ENCODE results near the gene WNT3. TPM values are rescaled to one million over a fixed set of nuclear protein-coding genes. Genes with fewer than 3 reads are reported as not detected.

The WNT3 gene
- 1 to 10 TPM; 2.9 to 8.9 (median 6.7) TPM for polyA plus RNA-seq
- long read RNA-seq, donor 1 = 0 reads
- long read RNA-seq, donor 2 = 0 reads
- long read RNA-seq, donor 3 = 0 reads
- long read RNA-seq, donor 4 = 0 reads
- long read RNA-seq, donor 5 = 0 reads
- long read RNA-seq, donor 6 = 0 reads
- long read RNA-seq, donor 7, partial matches to known transcripts = 0 of 3 reads
- long read RNA-seq, donor 7, other reads (novel, unspliced or antisense) = 0 of 3 reads
- long read RNA-seq, donor 8 = 0 reads
- long read RNA-seq, donor 9 = 0 reads
- long read RNA-seq, donor 10 = 0 reads

- Histone ChIP-seq H3K36me3 (ENCODE audit: control insufficient read depth in 3 of 3, insufficient read depth in 2 of 3, low read depth in 1 of 3, low read length in 3 of 3) (no peaks in the 10 kb centered on the region), H3K27ac (ENCODE audit: low read depth in 1 of 3, low read length in 2 of 3) (no peak within 1 kb of the TSS), H3K27me3 (ENCODE audit: control insufficient read depth in 3 of 3, insufficient read depth in 3 of 3, low read length in 3 of 3) (peaks cover 11 to 95% (median 63%) of the 10 kb centered on the region in 3 donors), H3K4me3 (ENCODE audit: low read depth in 1 of 3, low read length in 3 of 3) (peak within 1 kb of the TSS in 2 of 3 donors; percentile 13 to 43), H3K9me3 (ENCODE audit: control insufficient read depth in 2 of 2, insufficient read depth in 1 of 2, low read depth in 1 of 2, low read length in 1 of 2) (peaks cover 0 to 4% of the 10 kb centered on the region in 2 donors), H3K4me1 (ENCODE audit: control insufficient read depth in 3 of 3, insufficient read depth in 2 of 3, low read depth in 1 of 3, low read length in 2 of 3) (peaks cover 0 to 26% (median 13%) of the 10 kb centered on the region in 3 donors)
- DNase-seq (peak in 1 of 2 donors; percentile 47), FAIRE-seq (no peak)
- WGBS, 3 donors = 1 to 4% (median 1%) methylated on average over 47 of the region's 47 CpGs
Measured at GRCh38 chr17:46818316-46818928, at the start of gene WNT3. WNT3 (minus strand) TSS chr17:46818692; CDS start chr17:46818597, 95 bp downstream.

GRCh38 chr17:46866747-46867146 lies 48.3 kb upstream of the WNT3 start:
- H3K36me3 ChIP-seq (ENCODE audit: control insufficient read depth in 3 of 3, insufficient read depth in 2 of 3, low read depth in 1 of 3, low read length in 3 of 3) = no peaks in the 10 kb centered on the region
- H3K9me3 ChIP-seq (ENCODE audit: control insufficient read depth in 2 of 2, insufficient read depth in 1 of 2, low read depth in 1 of 2, low read length in 1 of 2) = no peaks in the 10 kb centered on the region
- peaks cover 0 to 21% (median 3%) of the 10 kb centered on the region in 3 donors for H3K4me1 ChIP-seq (ENCODE audit: control insufficient read depth in 3 of 3, insufficient read depth in 2 of 3, low read depth in 1 of 3, low read length in 2 of 3)
- FAIRE-seq (no peak), DNase-seq (no peak)
- H3K27ac ChIP-seq (ENCODE audit: low read depth in 1 of 3, low read length in 2 of 3) = no peak overlapping the region
- H3K4me3 ChIP-seq (ENCODE audit: low read depth in 1 of 3, low read length in 3 of 3) = no peak overlapping the region
- peaks cover 0 to 3% (median 0%) of the 10 kb centered on the region in 3 donors for H3K27me3 ChIP-seq (ENCODE audit: control insufficient read depth in 3 of 3, insufficient read depth in 3 of 3, low read length in 3 of 3)

GRCh38 chr17:46866325-46866724 lies 47.8 kb upstream of the WNT3 start:
- Histone ChIP-seq H3K27ac (ENCODE audit: low read depth in 1 of 3, low read length in 2 of 3) (no peak overlapping the region), H3K4me1 (ENCODE audit: control insufficient read depth in 3 of 3, insufficient read depth in 2 of 3, low read depth in 1 of 3, low read length in 2 of 3) (peaks cover 0 to 17% (median 3%) of the 10 kb centered on the region in 3 donors), H3K27me3 (ENCODE audit: control insufficient read depth in 3 of 3, insufficient read depth in 3 of 3, low read length in 3 of 3) (peaks cover 0 to 3% (median 0%) of the 10 kb centered on the region in 3 donors), H3K4me3 (ENCODE audit: low read depth in 1 of 3, low read length in 3 of 3) (no peak overlapping the region), H3K36me3 (ENCODE audit: control insufficient read depth in 3 of 3, insufficient read depth in 2 of 3, low read depth in 1 of 3, low read length in 3 of 3) (no peaks in the 10 kb centered on the region), H3K9me3 (ENCODE audit: control insufficient read depth in 2 of 2, insufficient read depth in 1 of 2, low read depth in 1 of 2, low read length in 1 of 2) (no peaks in the 10 kb centered on the region)
- FAIRE-seq (no peak), DNase-seq (no peak)
- 42 to 74% (median 53%) methylated on average over 7 to 8 of the region's 8 CpGs for WGBS, 3 donors

- H3K27ac ChIP-seq (ENCODE audit: low read depth in 1 of 3, low read length in 2 of 3) = no peak overlapping the region
- peaks cover 0 to 3% (median 0%) of the 10 kb centered on the region in 3 donors for H3K27me3 ChIP-seq (ENCODE audit: control insufficient read depth in 3 of 3, insufficient read depth in 3 of 3, low read length in 3 of 3)
- FAIRE-seq = no peak
- no peaks in the 10 kb centered on the region for H3K9me3 ChIP-seq (ENCODE audit: control insufficient read depth in 2 of 2, insufficient read depth in 1 of 2, low read depth in 1 of 2, low read length in 1 of 2)
- no peak overlapping the region for H3K4me3 ChIP-seq (ENCODE audit: low read depth in 1 of 3, low read length in 3 of 3)
- WGBS, 3 donors = 37 to 84% (median 54%) methylated on average over 8 of the region's 8 CpGs
- no peak for DNase-seq
- H3K36me3 ChIP-seq (ENCODE audit: control insufficient read depth in 3 of 3, insufficient read depth in 2 of 3, low read depth in 1 of 3, low read length in 3 of 3) = no peaks in the 10 kb centered on the region
- peaks cover 0 to 7% (median 2%) of the 10 kb centered on the region in 3 donors for H3K4me1 ChIP-seq (ENCODE audit: control insufficient read depth in 3 of 3, insufficient read depth in 2 of 3, low read depth in 1 of 3, low read length in 2 of 3)
Measured at GRCh38 chr17:46865100-46865499, 46.6 kb upstream of the WNT3 start.

GRCh38 chr17:46863383-46864121 lies 45.1 kb upstream of the WNT3 start:
- Histone ChIP-seq H3K9me3 (ENCODE audit: control insufficient read depth in 2 of 2, insufficient read depth in 1 of 2, low read depth in 1 of 2, low read length in 1 of 2) (no peaks in the 10 kb centered on the region), H3K4me3 (ENCODE audit: low read depth in 1 of 3, low read length in 3 of 3) (no peak overlapping the region), H3K27me3 (ENCODE audit: control insufficient read depth in 3 of 3, insufficient read depth in 3 of 3, low read length in 3 of 3) (peaks cover 0 to 3% (median 0%) of the 10 kb centered on the region in 3 donors), H3K36me3 (ENCODE audit: control insufficient read depth in 3 of 3, insufficient read depth in 2 of 3, low read depth in 1 of 3, low read length in 3 of 3) (no peaks in the 10 kb centered on the region), H3K27ac (ENCODE audit: low read depth in 1 of 3, low read length in 2 of 3) (no peak overlapping the region), H3K4me1 (ENCODE audit: control insufficient read depth in 3 of 3, insufficient read depth in 2 of 3, low read depth in 1 of 3, low read length in 2 of 3) (peaks cover 0 to 2% (median 0%) of the 10 kb centered on the region in 3 donors)
- FAIRE-seq (no peak), DNase-seq (no peak)
- WGBS, 3 donors = 79 to 82% (median 80%) methylated on average over 8 of the region's 8 CpGs

- peaks cover 0 to 3% (median 0%) of the 10 kb centered on the region in 3 donors for H3K27me3 ChIP-seq (ENCODE audit: control insufficient read depth in 3 of 3, insufficient read depth in 3 of 3, low read length in 3 of 3)
- H3K9me3 ChIP-seq (ENCODE audit: control insufficient read depth in 2 of 2, insufficient read depth in 1 of 2, low read depth in 1 of 2, low read length in 1 of 2) = no peaks in the 10 kb centered on the region
- no peaks in the 10 kb centered on the region for H3K36me3 ChIP-seq (ENCODE audit: control insufficient read depth in 3 of 3, insufficient read depth in 2 of 3, low read depth in 1 of 3, low read length in 3 of 3)
- H3K4me3 ChIP-seq (ENCODE audit: low read depth in 1 of 3, low read length in 3 of 3) = no peak overlapping the region
- 21 to 45% (median 33%) methylated on average over 12 to 13 of the region's 13 CpGs for WGBS, 3 donors
- FAIRE-seq = no peak
- DNase-seq = peak; percentile 25 to 32
- H3K4me1 ChIP-seq (ENCODE audit: control insufficient read depth in 3 of 3, insufficient read depth in 2 of 3, low read depth in 1 of 3, low read length in 2 of 3) = peaks cover 0 to 2% (median 0%) of the 10 kb centered on the region in 3 donors
- H3K27ac ChIP-seq (ENCODE audit: low read depth in 1 of 3, low read length in 2 of 3) = no peak overlapping the region
Measured at GRCh38 chr17:46862949-46863348, 44.5 kb upstream of the WNT3 start.

GRCh38 chr17:46859996-46860395 lies 41.5 kb upstream of the WNT3 start:
- H3K4me1 ChIP-seq (ENCODE audit: control insufficient read depth in 3 of 3, insufficient read depth in 2 of 3, low read depth in 1 of 3, low read length in 2 of 3) = peaks cover 0 to 2% (median 0%) of the 10 kb centered on the region in 3 donors
- H3K4me3 ChIP-seq (ENCODE audit: low read depth in 1 of 3, low read length in 3 of 3) = no peak overlapping the region
- no peaks in the 10 kb centered on the region for H3K9me3 ChIP-seq (ENCODE audit: control insufficient read depth in 2 of 2, insufficient read depth in 1 of 2, low read depth in 1 of 2, low read length in 1 of 2)
- no peaks in the 10 kb centered on the region for H3K36me3 ChIP-seq (ENCODE audit: control insufficient read depth in 3 of 3, insufficient read depth in 2 of 3, low read depth in 1 of 3, low read length in 3 of 3)
- H3K27ac ChIP-seq (ENCODE audit: low read depth in 1 of 3, low read length in 2 of 3) = no peak overlapping the region
- DNase-seq = no peak
- H3K27me3 ChIP-seq (ENCODE audit: control insufficient read depth in 3 of 3, insufficient read depth in 3 of 3, low read length in 3 of 3) = peaks cover 0 to 3% (median 3%) of the 10 kb centered on the region in 3 donors
- no peak for FAIRE-seq
- 76 to 91% (median 91%) methylated on average over 5 of the region's 5 CpGs for WGBS, 3 donors

GRCh38 chr17:46857600-46857999 lies 39.1 kb upstream of the WNT3 start:
- 89 to 100% (median 92%) methylated on average over 1 of the region's 1 CpG for WGBS, 3 donors
- DNase-seq = no peak
- Histone ChIP-seq H3K27me3 (ENCODE audit: control insufficient read depth in 3 of 3, insufficient read depth in 3 of 3, low read length in 3 of 3) (peaks cover 0 to 16% (median 5%) of the 10 kb centered on the region in 3 donors), H3K9me3 (ENCODE audit: control insufficient read depth in 2 of 2, insufficient read depth in 1 of 2, low read depth in 1 of 2, low read length in 1 of 2) (no peaks in the 10 kb centered on the region), H3K4me3 (ENCODE audit: low read depth in 1 of 3, low read length in 3 of 3) (no peak overlapping the region), H3K4me1 (ENCODE audit: control insufficient read depth in 3 of 3, insufficient read depth in 2 of 3, low read depth in 1 of 3, low read length in 2 of 3) (no peaks in the 10 kb centered on the region), H3K36me3 (ENCODE audit: control insufficient read depth in 3 of 3, insufficient read depth in 2 of 3, low read depth in 1 of 3, low read length in 3 of 3) (no peaks in the 10 kb centered on the region), H3K27ac (ENCODE audit: low read depth in 1 of 3, low read length in 2 of 3) (no peak overlapping the region)
- FAIRE-seq = no peak

Measured in small intestine (tissue), 16 donors.